ENCODE data around the gene FRMPD4.
A peak's percentile ranks its signal among the peaks of the same experiment; 100 is the strongest.
"Not testable (repeated sequence)": the region's sequence is repeated elsewhere in the genome, so short reads cannot be mapped to it uniquely, and the experiment has no call there.

Gene FRMPD4

DNA sequence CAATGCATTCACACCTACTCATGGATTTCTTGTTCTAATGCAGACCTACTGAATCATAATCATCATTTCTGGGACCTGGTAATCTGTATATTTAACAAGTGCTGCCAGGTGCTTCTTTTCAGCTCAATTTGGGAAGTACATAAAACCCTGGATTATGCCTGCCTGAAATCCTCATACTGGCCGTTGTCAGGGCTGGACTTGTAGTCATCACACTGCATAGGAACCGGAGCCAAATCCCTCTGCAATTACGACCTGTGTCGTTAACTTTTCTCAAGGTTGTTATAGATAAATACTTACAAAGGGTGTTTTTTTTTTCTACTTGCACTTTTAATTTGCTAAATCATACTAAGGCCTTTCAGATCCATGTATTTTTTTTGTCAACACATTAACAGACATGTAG, 358.1 kb downstream of the FRMPD4 start:
- TF ChIP-seq ZFX (IDR thresholded peaks at IDR 0.05) (no peak), CTCF (conservative IDR thresholded peaks at IDR 0.05) (no peak)
- H3K27ac ChIP-seq, result no peak overlapping the region

DNA sequence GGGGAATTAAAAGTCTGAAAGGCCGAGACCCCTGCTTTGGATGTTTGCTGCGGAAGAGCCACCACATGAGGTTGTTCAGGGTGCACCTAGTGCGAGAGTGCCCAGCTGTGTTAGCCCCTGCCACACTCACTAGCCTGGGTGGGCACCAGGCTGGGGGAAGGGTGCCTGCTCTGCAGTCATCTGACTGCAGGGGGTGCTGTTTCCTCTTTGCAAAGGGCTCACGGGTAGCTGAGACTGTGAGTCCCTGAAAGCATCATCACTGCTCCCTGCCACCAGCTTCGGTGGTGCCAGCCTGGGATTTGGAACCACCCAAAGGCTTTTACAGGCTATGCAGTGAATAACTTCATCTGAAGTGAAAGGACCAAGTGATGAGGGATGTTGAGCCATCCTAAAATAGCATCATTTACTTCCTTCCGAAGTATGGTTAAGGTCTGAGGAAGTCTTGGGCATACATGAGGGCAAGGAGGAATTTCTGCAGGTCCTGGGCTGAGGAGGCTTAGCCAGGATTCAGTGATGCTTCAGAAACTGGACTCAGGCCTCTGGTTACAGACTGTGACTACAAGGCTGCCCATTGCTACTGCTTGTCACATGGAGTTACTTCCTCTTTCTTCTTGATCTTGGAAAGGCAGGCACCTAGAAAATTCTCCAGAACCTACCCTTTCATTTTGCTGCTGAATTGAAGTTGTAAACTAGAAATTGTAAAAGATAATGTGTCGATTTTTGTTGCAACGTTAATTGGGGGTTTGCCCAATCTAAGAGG, 359.7 kb downstream of the FRMPD4 start:
- no peak for TF ChIP-seq ZFX (IDR thresholded peaks at IDR 0.05)
- TF ChIP-seq CTCF (conservative IDR thresholded peaks at IDR 0.05), result peak; percentile 50
- H3K27ac ChIP-seq, result no peak overlapping the region

DNA sequence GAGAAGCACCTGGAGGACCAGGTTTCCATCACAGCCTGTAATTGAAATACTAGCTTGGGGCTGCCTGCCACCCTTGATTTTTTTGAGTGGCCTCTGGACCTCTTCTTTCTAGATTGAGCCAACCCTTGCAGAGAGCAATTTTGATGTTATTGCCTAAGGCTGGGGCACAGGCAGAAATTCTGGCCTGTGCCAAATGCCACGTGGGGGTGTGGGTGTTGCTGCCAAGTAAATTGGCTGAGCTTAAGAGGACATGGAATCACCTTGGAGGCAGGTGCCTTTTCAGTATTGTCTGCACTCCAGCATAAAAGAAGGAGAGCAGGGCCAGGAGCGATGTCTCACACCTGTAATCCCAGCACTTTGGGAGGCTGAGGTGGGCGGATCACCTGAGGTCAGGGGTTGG, 366.9 kb downstream of the FRMPD4 start:
- TF ChIP-seq CTCF (conservative IDR thresholded peaks at IDR 0.05), result no peak
- TF ChIP-seq ZFX (IDR thresholded peaks at IDR 0.05), result no peak
- no peak overlapping the region for H3K27ac ChIP-seq

- H3K27ac ChIP-seq, result not testable (repeated sequence)
These were observed 377.1 kb downstream of the FRMPD4 start for GRCh38 chrX:12515384-12515783.

DNA sequence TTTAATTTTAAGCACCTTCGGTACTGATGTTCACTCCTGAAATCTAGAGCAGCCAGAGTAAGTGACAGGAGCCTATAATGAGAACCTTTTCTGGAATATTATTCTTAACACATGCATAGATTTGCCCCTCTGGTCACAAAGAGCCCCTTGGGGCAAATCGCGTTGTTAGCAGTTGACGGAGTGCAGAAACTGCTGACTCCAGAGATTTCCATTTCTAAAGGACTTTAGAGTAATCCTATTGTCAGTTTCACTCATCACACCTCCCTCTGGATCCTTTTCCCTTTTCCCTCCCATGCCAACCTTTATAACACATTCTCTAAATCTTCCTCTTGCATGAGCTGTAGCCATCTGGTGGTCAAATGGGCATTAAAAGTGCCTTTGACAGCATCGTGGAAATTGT, 388.0 kb downstream of the FRMPD4 start:
- TF ChIP-seq CTCF (conservative IDR thresholded peaks at IDR 0.05) (no peak), ZFX (IDR thresholded peaks at IDR 0.05) (no peak)
- no peak overlapping the region for H3K27ac ChIP-seq

DNA sequence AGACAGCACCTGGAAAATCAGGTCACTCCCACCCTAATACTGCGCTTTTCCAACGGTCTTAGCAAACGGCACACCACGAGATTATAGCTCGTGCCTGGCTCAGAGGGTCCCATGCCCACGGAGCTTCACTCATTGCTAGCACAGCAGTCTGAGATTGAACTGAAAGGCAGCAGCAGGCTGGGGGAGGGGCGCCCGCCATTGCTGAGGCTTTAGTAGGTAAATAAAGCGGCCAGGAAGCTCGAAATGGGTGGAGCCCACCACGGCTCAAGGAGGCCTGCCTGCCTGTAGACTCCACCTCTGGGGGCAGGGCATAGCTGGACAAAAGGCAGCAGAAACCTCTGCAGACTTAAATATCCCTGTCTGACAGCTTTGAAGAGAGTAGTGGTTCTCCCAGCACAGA, 399.8 kb downstream of the FRMPD4 start:
- not testable (repeated sequence) for H3K27ac ChIP-seq

DNA sequence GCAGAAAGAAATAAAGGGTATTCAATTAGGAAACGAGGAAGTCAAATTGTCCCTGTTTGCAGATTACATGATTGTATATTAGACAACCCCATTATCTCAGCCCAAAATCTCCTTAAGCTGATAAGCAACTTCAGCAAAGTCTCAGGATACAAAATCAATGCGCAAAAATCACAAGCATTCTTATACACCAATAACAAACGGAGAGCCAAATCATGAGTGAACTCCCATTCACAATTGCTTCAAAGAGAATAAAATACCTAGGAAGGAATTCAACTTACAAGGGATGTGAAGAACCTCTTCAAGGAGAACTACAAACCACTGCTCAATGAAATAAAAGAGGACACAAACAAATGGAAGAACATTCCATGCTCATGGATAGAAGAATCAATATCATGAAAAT, 404.0 kb downstream of the FRMPD4 start:
- not testable (repeated sequence) for H3K27ac ChIP-seq

DNA sequence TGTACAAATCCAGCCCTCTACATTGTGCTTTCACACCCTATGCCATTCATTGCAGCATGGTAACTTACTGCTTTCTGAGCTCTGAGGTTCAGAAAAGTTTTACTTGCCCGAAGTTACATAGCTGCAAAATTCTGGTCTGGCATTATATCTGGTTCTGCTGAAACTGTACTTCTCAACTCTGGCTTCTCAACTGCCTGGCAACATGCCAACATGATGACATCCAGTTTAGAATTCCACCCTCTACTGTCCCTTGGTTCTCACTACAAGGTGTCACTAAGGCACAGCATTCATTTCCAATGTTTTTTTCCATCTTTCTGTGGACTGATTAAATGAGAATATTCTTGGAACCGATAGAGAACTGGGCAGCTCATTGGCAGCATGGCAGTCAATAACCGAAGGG, 410.1 kb downstream of the FRMPD4 start:
- no peak overlapping the region for H3K27ac ChIP-seq
- TF ChIP-seq ZFX (IDR thresholded peaks at IDR 0.05), result no peak
- TF ChIP-seq CTCF (conservative IDR thresholded peaks at IDR 0.05), result no peak

DNA sequence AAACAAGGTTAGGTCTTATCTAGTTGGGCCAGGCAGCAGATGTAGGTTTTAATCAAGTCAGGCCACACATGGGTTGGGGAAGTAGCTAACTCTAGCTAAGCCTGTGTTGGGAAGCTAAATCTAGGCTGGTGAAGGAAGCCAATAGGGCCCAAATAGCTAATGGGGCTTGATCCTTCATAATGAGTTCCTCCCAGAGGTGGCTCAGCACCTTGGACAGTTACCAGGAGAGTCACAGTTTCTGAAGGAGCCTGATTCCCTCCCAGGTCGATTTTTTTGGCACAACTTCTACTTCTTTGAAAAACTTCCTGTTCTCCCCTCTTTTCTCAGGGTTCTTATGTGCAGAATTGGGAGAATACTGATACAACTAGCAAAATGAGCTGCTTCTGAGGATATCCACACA, 410.5 kb downstream of the FRMPD4 start:
- H3K27ac ChIP-seq, result no peak overlapping the region
- no peak for TF ChIP-seq CTCF (conservative IDR thresholded peaks at IDR 0.05)
- no peak for TF ChIP-seq ZFX (IDR thresholded peaks at IDR 0.05)
